ENCODE measurements around the gene APOO.
"Not testable (repeated sequence)": the region's sequence is repeated elsewhere in the genome, so short reads cannot be mapped to it uniquely, and the experiment has no call there.

The APOO gene

GRCh38 chrX:23902419-23902818 is 5.3 kb downstream of the APOO start:
- DNase-seq (ENCODE audit: low read depth in 2 of 2) = no peak

GRCh38 chrX:23901805-23902204 is 5.9 kb downstream of the APOO start:
- DNase-seq (ENCODE audit: low read depth in 2 of 2) = no peak

GRCh38 chrX:23901060-23901459 is 6.7 kb downstream of the APOO start:
- DNase-seq (ENCODE audit: low read depth in 2 of 2) = no peak

GRCh38 chrX:23900220-23900797 is 7.4 kb downstream of the APOO start:
- DNase-seq (ENCODE audit: low read depth in 2 of 2) = no peak

GRCh38 chrX:23898412-23898959 is 9.3 kb downstream of the APOO start:
- no peak for DNase-seq (ENCODE audit: low read depth in 2 of 2)

- DNase-seq (ENCODE audit: low read depth in 2 of 2) = no peak
Observed at GRCh38 chrX:23896981-23897380, 10.8 kb downstream of the APOO start.

GRCh38 chrX:23896539-23896938 is 11.2 kb downstream of the APOO start:
- not testable (repeated sequence) for DNase-seq (ENCODE audit: low read depth in 2 of 2)

- not testable (repeated sequence) for DNase-seq (ENCODE audit: low read depth in 2 of 2)
Observed at GRCh38 chrX:23894993-23895392, 12.7 kb downstream of the APOO start.

GRCh38 chrX:23890933-23891332 is 16.8 kb downstream of the APOO start:
- DNase-seq (ENCODE audit: low read depth in 2 of 2) = no peak

- DNase-seq (ENCODE audit: low read depth in 2 of 2) = no peak
Observed at GRCh38 chrX:23888887-23889501, 18.7 kb downstream of the APOO start.

GRCh38 chrX:23887918-23888317 is 19.8 kb downstream of the APOO start:
- DNase-seq (ENCODE audit: low read depth in 2 of 2) = no peak

- DNase-seq (ENCODE audit: low read depth in 2 of 2) = no peak
Observed at GRCh38 chrX:23887451-23887850, 20.3 kb downstream of the APOO start.

GRCh38 chrX:23885803-23886202 is 21.9 kb downstream of the APOO start:
- no peak for DNase-seq (ENCODE audit: low read depth in 2 of 2)

GRCh38 chrX:23884427-23885024 is 23.2 kb downstream of the APOO start:
- DNase-seq (ENCODE audit: low read depth in 2 of 2) = no peak

- DNase-seq (ENCODE audit: low read depth in 2 of 2) = no peak
Observed at GRCh38 chrX:23883737-23884354, 23.9 kb downstream of the APOO start.

- DNase-seq (ENCODE audit: low read depth in 2 of 2) = no peak
Observed at GRCh38 chrX:23879380-23880090, 28.2 kb downstream of the APOO start.

- DNase-seq (ENCODE audit: low read depth in 2 of 2) = no peak
Observed at GRCh38 chrX:23871905-23872546, 35.7 kb downstream of the APOO start.

GRCh38 chrX:23870041-23870440 is 37.7 kb downstream of the APOO start:
- DNase-seq (ENCODE audit: low read depth in 2 of 2) = no peak

- no peak for DNase-seq (ENCODE audit: low read depth in 2 of 2)
Observed at GRCh38 chrX:23864742-23865326, 42.9 kb downstream of the APOO start.

- DNase-seq (ENCODE audit: low read depth in 2 of 2) = not testable (repeated sequence)
Observed at GRCh38 chrX:23861952-23862351, 45.8 kb downstream of the APOO start.

- DNase-seq (ENCODE audit: low read depth in 2 of 2) = no peak
Observed at GRCh38 chrX:23861215-23861896, 46.4 kb downstream of the APOO start.
